Fibroblast of pulmonary artery (primary cell): ENCODE results near the gene TRPC3.

Experiments used
- DNase-seq: peaks from one replicate; pipeline ENCODE4 v3.0.0-alpha.2; 2010; ENCODE audit warnings: low read depth
- H3K4me3 ChIP-seq: replicated peaks from 2 replicates; pipeline ENCODE4 v1.5.1; 2011; ENCODE audit warnings: low read depth, mild to moderate bottlenecking, control low read depth, low read length, moderate library complexity
- CTCF ChIP-seq: IDR thresholded peaks from 2 replicates; pipeline ENCODE4 v1.5.1; 2011; ENCODE audit warnings: mild to moderate bottlenecking, control low read depth, low read length, inconsistent platforms; ENCODE audit errors: missing control alignments

TRPC3 gene

GRCh38 chr4:121876070-121876469, 75.8 kb downstream of the TRPC3 start:
- no peak for TF ChIP-seq CTCF
- no peak overlapping the region for H3K4me3 ChIP-seq
- no peak for DNase-seq

GRCh38 chr4:121875652-121876051, 76.2 kb downstream of the TRPC3 start:
- no peak overlapping the region for H3K4me3 ChIP-seq
- TF ChIP-seq CTCF = no peak
- DNase-seq = no peak

GRCh38 chr4:121873604-121874003, 78.3 kb downstream of the TRPC3 start:
- TF ChIP-seq CTCF = no peak

GRCh38 chr4:121869841-121870822, 81.7 kb downstream of the TRPC3 start, which contains the start of gene BBS7:
TSS of gene BBS7 (minus strand) at chr4:121870474. CDS start at chr4:121870313, 161 bp downstream.
- peak; percentile 97 for DNase-seq
- no peak for TF ChIP-seq CTCF
- peak within 1 kb of the TSS; percentile 87 for H3K4me3 ChIP-seq

More at GRCh38 chr4:121873604-121874003, 78.3 kb downstream of the TRPC3 start:
- no peak overlapping the region for H3K4me3 ChIP-seq
- no peak for DNase-seq

GRCh38 chr4:121863799-121864198, 88.1 kb downstream of the TRPC3 start:
- no peak overlapping the region for H3K4me3 ChIP-seq
- no peak for DNase-seq
- TF ChIP-seq CTCF = no peak

GRCh38 chr4:121861426-121861825, 90.4 kb downstream of the TRPC3 start:
- TF ChIP-seq CTCF = no peak
- no peak overlapping the region for H3K4me3 ChIP-seq
- DNase-seq = no peak
